Esophagus muscularis mucosa (tissue), 4 donors: ENCODE measurements around the gene TUBGCP3. TPM values are rescaled to one million over a fixed set of nuclear protein-coding genes. Genes with fewer than 3 reads are reported as not detected.

Experiments used
- DNase-seq: peaks from one replicate; pipeline ENCODE4 v3.0.0-alpha.2; 2017; ENCODE audit errors: extremely low spot score
- H3K27ac ChIP-seq, 4 donors: fragments of 200-600 bp; sonication (generic); replicated peaks in 1 of 4; 1 replicate in 3 of 4; 2 replicates in 1 of 4; pipeline ENCODE4 v1.5.1; 2016 to 2019; ENCODE audit warnings: mild to moderate bottlenecking in 1 of 4
- H3K27me3 ChIP-seq, 4 donors: fragments of 200-600 bp; sonication (generic); one replicate each; pipeline versions ENCODE4 v1.5.1 to v1.6.0; 2016 to 2019
- H3K36me3 ChIP-seq, 4 donors: fragments of 200-600 bp; sonication (generic); one replicate each; pipeline ENCODE4 v1.5.1; 2016 to 2019
- H3K4me1 ChIP-seq, 4 donors: fragments of 200-600 bp; sonication (generic); one replicate each; pipeline ENCODE4 v1.5.1; 2016 to 2019
- H3K4me3 ChIP-seq, 4 donors: fragments of 200-600 bp; sonication (generic); 1 replicate in 2 of 4; 2 replicates in 2 of 4; pipeline ENCODE4 v1.5.1; 2016 to 2019; ENCODE audit warnings: mild to moderate bottlenecking in 4 of 4, moderate library complexity in 1 of 4
- H3K9me3 ChIP-seq, 4 donors: fragments of 200-600 bp; sonication (generic); 1 replicate in 3 of 4; 2 replicates in 1 of 4; pipeline ENCODE4 v1.5.1; 2016 to 2019
- CTCF ChIP-seq, 3 experiments: fragments of 200-600 bp in 2 of 3; fragments of 450-650 bp in 1 of 3; sonication (generic) in 2 of 3; IDR thresholded peaks; one replicate each; pipeline ENCODE4 v1.5.1; 2017 to 2019; ENCODE audit warnings: antibody characterized with exemption in 3 of 3, mild to moderate bottlenecking in 2 of 3, moderate library complexity in 1 of 3
- EP300 ChIP-seq: sonication (generic); formaldehyde crosslinking; IDR thresholded peaks from one replicate; pipeline ENCODE4 v1.6.1; 2017; ENCODE audit warnings: antibody characterized with exemption
- POLR2A ChIP-seq: fragments of 450-650 bp; IDR thresholded peaks from one replicate; pipeline ENCODE4 v1.6.1; 2017; ENCODE audit warnings: antibody characterized with exemption, moderate library complexity, mild to moderate bottlenecking, low read depth
- POLR2AphosphoS5 ChIP-seq, 2 donors: sonication (generic); formaldehyde crosslinking; IDR thresholded peaks; one replicate each; pipeline ENCODE4 v1.6.1; 2017; ENCODE audit warnings: antibody characterized with exemption in 2 of 2
- WGBS: methylation state at CpG from one replicate; pipeline ENCODE4 v1.1.5; 2018; 5-methylcytosine and 5-hydroxymethylcytosine counted together
- intact Hi-C: fragments of 100-400 bp; cut with DNase I; formaldehyde crosslinking; loops from one replicate; pipeline ENCODE4 v1.15.1; 2023
- total RNA-seq, 4 donors: library from RNA; depleted of rRNA; stranded (reverse); fragments of >200 nt; gene quantifications; one replicate each; pipeline versions ENCODE4 v1.1.0 to v1.2.1, GENCODE V29; 2016

The TUBGCP3 gene
- total RNA-seq, 4 donors from 2014 or later = 25.2 to 33.6 (median 30.6) TPM

DNA sequence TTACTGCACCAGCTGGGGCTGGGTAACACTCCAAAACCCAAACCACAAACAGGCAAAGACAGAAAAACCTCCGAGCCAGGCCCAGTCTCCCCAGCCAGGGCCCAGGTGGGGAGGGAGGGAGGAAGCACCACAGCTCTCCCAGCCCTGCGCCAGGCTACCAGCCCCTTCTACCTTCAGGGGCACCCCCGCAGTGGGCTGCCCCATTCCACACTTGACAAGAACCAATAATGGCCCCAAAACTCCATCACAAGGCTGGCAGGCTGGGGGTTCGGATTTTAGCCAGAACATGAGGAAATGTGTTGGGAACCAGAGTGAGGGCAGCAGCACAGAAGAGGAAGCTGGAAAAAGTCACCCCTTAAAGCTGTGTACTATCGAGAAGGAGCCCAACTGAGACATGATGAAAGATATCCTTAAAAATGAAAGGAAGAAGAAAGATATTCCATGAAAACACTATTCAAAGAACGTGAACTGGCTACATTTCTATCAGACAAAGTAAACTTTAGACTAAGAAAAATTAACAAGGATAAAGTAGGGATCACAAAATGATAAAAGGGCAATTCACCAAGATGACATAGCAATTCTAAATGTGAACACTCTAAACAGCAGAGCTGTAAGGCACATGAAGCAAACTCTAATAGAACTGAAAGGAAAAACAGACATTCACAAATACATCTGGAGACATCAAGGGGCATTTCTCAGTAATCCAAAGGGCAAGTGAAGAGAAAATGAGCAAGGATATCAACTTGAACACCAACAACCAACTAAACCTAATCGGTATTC, 12.9 kb downstream of the TUBGCP3 start:
- H3K9me3 ChIP-seq = no peaks in the 10 kb centered on the region
- intact Hi-C loops = no loop called here
- peak overlapping the region; percentile 36 to 81 (median 55) for H3K27ac ChIP-seq
- H3K36me3 ChIP-seq = no peaks in the 10 kb centered on the region
- H3K4me1 ChIP-seq = peaks cover 18 to 51% (median 41%) of the 10 kb centered on the region in 4 donors
- TF ChIP-seq CTCF (IDR thresholded peaks at IDR 0.05) (no peak), EP300 (no peak), POLR2A (no peak), POLR2AphosphoS5 (IDR thresholded peaks at IDR 0.05) (no peak)
- H3K4me3 ChIP-seq = peak overlapping the region in 3 of 4 donors; percentile 8 to 11 (median 10)
- no peaks in the 10 kb centered on the region for H3K27me3 ChIP-seq
- 60% methylated on average over 7 of the region's 7 CpGs for WGBS
- peak; percentile 84 for DNase-seq

GRCh38 chr13:112574416-112574815, 13.5 kb downstream of the TUBGCP3 start:
- TF ChIP-seq EP300 = no peak
- TF ChIP-seq POLR2AphosphoS5 (IDR thresholded peaks at IDR 0.05) = no peak
- TF ChIP-seq POLR2A = no peak
- TF ChIP-seq CTCF (IDR thresholded peaks at IDR 0.05) = no peak
- peaks cover 18 to 51% (median 43%) of the 10 kb centered on the region in 4 donors for H3K4me1 ChIP-seq
- intact Hi-C loops = no loop called here

DNA sequence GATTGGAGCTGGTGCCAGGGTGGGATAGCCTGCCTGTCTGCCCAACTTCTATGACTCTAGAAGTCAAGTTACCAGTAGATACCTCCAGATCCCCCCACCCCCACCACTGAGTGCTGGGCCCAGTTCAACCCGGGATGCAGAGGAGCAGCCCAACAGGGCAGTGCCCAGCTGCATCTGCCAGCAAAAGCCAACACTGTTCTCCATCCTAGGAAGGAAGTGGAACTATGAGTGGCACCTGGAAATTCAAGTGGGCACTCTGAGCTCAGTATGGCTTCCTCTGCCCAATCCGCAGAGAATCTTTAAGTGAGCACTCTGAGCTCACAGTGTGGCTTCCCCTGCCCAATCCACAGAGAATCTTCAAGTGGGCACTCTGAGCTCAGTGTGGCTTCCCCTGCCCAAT, 14.2 kb downstream of the TUBGCP3 start:
- H3K36me3 ChIP-seq = peaks cover 0 to 4% (median 2%) of the 10 kb centered on the region in 4 donors
- H3K4me3 ChIP-seq = no peak overlapping the region
- intact Hi-C loops = no loop called here
- peak overlapping the region in 1 of 4 donors; percentile 5 for H3K27ac ChIP-seq
- H3K9me3 ChIP-seq = no peaks in the 10 kb centered on the region
- H3K4me1 ChIP-seq = peaks cover 18 to 52% (median 43%) of the 10 kb centered on the region in 4 donors
- H3K27me3 ChIP-seq = no peaks in the 10 kb centered on the region
- no peak for TF ChIP-seq CTCF (IDR thresholded peaks at IDR 0.05)
- no peak for TF ChIP-seq POLR2A
- TF ChIP-seq POLR2AphosphoS5 (IDR thresholded peaks at IDR 0.05) = no peak
- no peak for TF ChIP-seq EP300
- 92% methylated on average over 2 of the region's 2 CpGs for WGBS
- DNase-seq = peak; percentile 45

More at GRCh38 chr13:112574416-112574815, 13.5 kb downstream of the TUBGCP3 start:
- H3K36me3 ChIP-seq = no peaks in the 10 kb centered on the region
- 53% methylated on average over 1 of the region's 1 CpG for WGBS
- no peaks in the 10 kb centered on the region for H3K9me3 ChIP-seq
- H3K4me3 ChIP-seq = peak overlapping the region in 1 of 4 donors; percentile 8
- peak overlapping the region; percentile 36 to 81 (median 55) for H3K27ac ChIP-seq
- peak; percentile 12 for DNase-seq
- no peaks in the 10 kb centered on the region for H3K27me3 ChIP-seq

GRCh38 chr13:112572366-112572765, 15.6 kb downstream of the TUBGCP3 start:
- no peak for TF ChIP-seq POLR2A
- no peak for TF ChIP-seq POLR2AphosphoS5 (IDR thresholded peaks at IDR 0.05)
- no peak for TF ChIP-seq CTCF (IDR thresholded peaks at IDR 0.05)
- no peak for TF ChIP-seq EP300
- H3K4me3 ChIP-seq = no peak overlapping the region
- no peaks in the 10 kb centered on the region for H3K9me3 ChIP-seq
- DNase-seq = peak; percentile 62
- intact Hi-C loops = no loop called here
- no peak overlapping the region for H3K27ac ChIP-seq
- H3K27me3 ChIP-seq = no peaks in the 10 kb centered on the region
- WGBS = 86% methylated on average over 5 of the region's 5 CpGs
- peaks cover 18 to 55% (median 42%) of the 10 kb centered on the region in 4 donors for H3K4me1 ChIP-seq
- peaks cover 4 to 17% (median 12%) of the 10 kb centered on the region in 4 donors for H3K36me3 ChIP-seq
